ENCODE results near the gene KIAA0930. TPM values are rescaled to one million over a fixed set of nuclear protein-coding genes. Genes with fewer than 3 reads are reported as not detected.

Gene KIAA0930
- polyA plus RNA-seq, 1 donor from 2014 or later: 129 TPM

- no peak for TF ChIP-seq CTCF (IDR thresholded peaks at IDR 0.05; ENCODE audit: poor library complexity, severe bottlenecking)
- no peak for TF ChIP-seq EP300 (conservative IDR thresholded peaks at IDR 0.05; ENCODE audit: poor library complexity, severe bottlenecking)
- no peak for TF ChIP-seq TAF1 (IDR thresholded peaks at IDR 0.05; ENCODE audit: low read depth)
- no peak for TF ChIP-seq MXI1 (conservative IDR thresholded peaks at IDR 0.05; ENCODE audit: poor library complexity, severe bottlenecking)
- TF ChIP-seq EZH2 (IDR thresholded peaks at IDR 0.05; ENCODE audit: borderline replicate concordance, insufficient read depth, low read length, poor library complexity, severe bottlenecking): no peak
- no peak for TF ChIP-seq REST (IDR thresholded peaks at IDR 0.05; ENCODE audit: borderline replicate concordance)
- no peak for TF ChIP-seq POLR2AphosphoS5 (IDR thresholded peaks at IDR 0.05)
- TF ChIP-seq SMC3 (conservative IDR thresholded peaks at IDR 0.05; ENCODE audit: poor library complexity): no peak
- TF ChIP-seq RAD21 (conservative IDR thresholded peaks at IDR 0.05): no peak
- no peaks in the 10 kb centered on the region for H3K9me2 ChIP-seq (ENCODE audit: insufficient read depth, low read length)
- H3F3A ChIP-seq (ENCODE audit: insufficient read depth, low read length, poor library complexity, severe bottlenecking): no peaks in the 10 kb centered on the region
- H3K9ac ChIP-seq (ENCODE audit: low read length): no peak overlapping the region
- no peak overlapping the region for H3K4me3 ChIP-seq (ENCODE audit: low read length)
- H3K79me2 ChIP-seq (replicated peaks; ENCODE audit: insufficient read depth, low read length): no peaks in the 10 kb centered on the region
- H2AFZ ChIP-seq (ENCODE audit: low read depth, low read length): no peak overlapping the region
- no peak overlapping the region for H3K4me2 ChIP-seq (ENCODE audit: low read length)
- H3K27me3 ChIP-seq (ENCODE audit: insufficient read depth, low read depth, low read length): no peaks in the 10 kb centered on the region
- no peaks in the 10 kb centered on the region for H3K36me3 ChIP-seq (ENCODE audit: insufficient read depth, low read length)
- H4K20me1 ChIP-seq (ENCODE audit: insufficient read depth): no peaks in the 10 kb centered on the region
- no peak overlapping the region for H3K27ac ChIP-seq (ENCODE audit: low read length)
- H3K9me3 ChIP-seq (ENCODE audit: low read length): no peaks in the 10 kb centered on the region
Observed at GRCh38 chr22:45154383-45154782, 86.3 kb downstream of the KIAA0930 start.

GRCh38 chr22:45151503-45151902 lies 89.2 kb downstream of the KIAA0930 start:
- TF ChIP-seq REST (IDR thresholded peaks at IDR 0.05; ENCODE audit: borderline replicate concordance) (no peak), POLR2AphosphoS5 (IDR thresholded peaks at IDR 0.05) (no peak), EZH2 (IDR thresholded peaks at IDR 0.05; ENCODE audit: borderline replicate concordance, insufficient read depth, low read length, poor library complexity, severe bottlenecking) (no peak), CTCF (IDR thresholded peaks at IDR 0.05; ENCODE audit: poor library complexity, severe bottlenecking) (no peak), SMC3 (conservative IDR thresholded peaks at IDR 0.05; ENCODE audit: poor library complexity) (no peak), TAF1 (IDR thresholded peaks at IDR 0.05; ENCODE audit: low read depth) (no peak), EP300 (conservative IDR thresholded peaks at IDR 0.05; ENCODE audit: poor library complexity, severe bottlenecking) (no peak), RAD21 (conservative IDR thresholded peaks at IDR 0.05) (no peak), MXI1 (conservative IDR thresholded peaks at IDR 0.05; ENCODE audit: poor library complexity, severe bottlenecking) (no peak)
- Histone ChIP-seq H3F3A (ENCODE audit: insufficient read depth, low read length, poor library complexity, severe bottlenecking) (no peaks in the 10 kb centered on the region), H3K4me2 (ENCODE audit: low read length) (no peak overlapping the region), H2AFZ (ENCODE audit: low read depth, low read length) (no peak overlapping the region), H3K27ac (ENCODE audit: low read length) (no peak overlapping the region), H3K79me2 (replicated peaks; ENCODE audit: insufficient read depth, low read length) (no peaks in the 10 kb centered on the region), H3K9me3 (ENCODE audit: low read length) (no peaks in the 10 kb centered on the region), H4K20me1 (ENCODE audit: insufficient read depth) (no peaks in the 10 kb centered on the region), H3K27me3 (ENCODE audit: insufficient read depth, low read depth, low read length) (no peaks in the 10 kb centered on the region), H3K4me3 (ENCODE audit: low read length) (no peak overlapping the region), H3K9me2 (ENCODE audit: insufficient read depth, low read length) (no peaks in the 10 kb centered on the region), H3K36me3 (ENCODE audit: insufficient read depth, low read length) (no peaks in the 10 kb centered on the region), H3K9ac (ENCODE audit: low read length) (no peak overlapping the region)

Data from neural cell (in vitro differentiated cells).